ENCODE results near the gene COL6A6.
"Not testable (repeated sequence)": the region's sequence is repeated elsewhere in the genome, so short reads cannot be mapped to it uniquely, and the experiment has no call there.

Gene COL6A6

DNA sequence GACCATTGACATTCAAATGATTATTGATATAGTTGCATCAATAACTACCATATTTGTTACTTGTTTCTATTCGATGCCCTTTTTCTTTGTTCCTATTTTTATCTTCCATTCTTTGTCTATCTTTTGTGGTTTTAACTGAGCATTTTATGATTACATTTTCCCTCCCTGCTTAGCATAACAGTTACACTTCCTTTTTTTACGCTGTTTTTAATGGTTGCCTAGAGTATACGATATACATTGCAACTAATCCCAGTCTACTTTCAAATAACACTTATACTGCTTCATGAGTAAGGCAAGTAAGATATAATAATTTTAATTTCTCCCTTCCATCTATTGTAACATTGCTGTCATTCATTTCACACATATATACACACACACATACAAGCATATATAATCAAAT lies 26.3 kb downstream of the COL6A6 start:
- no peak overlapping the region for H4K8ac ChIP-seq (ENCODE audit: low read depth, low read length)
- H3K18ac ChIP-seq (ENCODE audit: low read length), result no peak overlapping the region
- H4K12ac ChIP-seq (ENCODE audit: low read depth, low read length), result no peak overlapping the region
- H3K23ac ChIP-seq (ENCODE audit: low read length), result no peak overlapping the region
- H3K27me3 ChIP-seq (ENCODE audit: insufficient read depth, low read length), result no peaks in the 10 kb centered on the region
- no peak overlapping the region for H3K9ac ChIP-seq (ENCODE audit: low read length)
- no peaks in the 10 kb centered on the region for H3K4me1 ChIP-seq (ENCODE audit: control insufficient read depth in 1 of 2, insufficient read depth in 2 of 2, low read length in 2 of 2)
- no peak overlapping the region for H3K4me3 ChIP-seq (ENCODE audit: low read depth, low read length)
- H2AFZ ChIP-seq (ENCODE audit: insufficient read depth, low read length, poor library complexity), result no peak overlapping the region
- H3K27ac ChIP-seq (ENCODE audit: low read depth, low read length), result no peak overlapping the region
- H2AK5ac ChIP-seq (ENCODE audit: low read length), result no peak overlapping the region
- peaks cover 3% of the 10 kb centered on the region for H3K9me3 ChIP-seq (ENCODE audit: insufficient read depth, low read depth, low read length)
- H3K36me3 ChIP-seq (ENCODE audit: control insufficient read depth in 1 of 2, insufficient read depth in 2 of 2, low read length in 2 of 2), result peaks cover 0 to 3% of the 10 kb centered on the region in 2 experiments
- no peak overlapping the region for H3K4me2 ChIP-seq (ENCODE audit: low read length)
- no peak overlapping the region for H2BK5ac ChIP-seq (ENCODE audit: low read depth, low read length, poor library complexity)
- H3K14ac ChIP-seq (ENCODE audit: low read length), result no peak overlapping the region
- no peak overlapping the region for H2BK120ac ChIP-seq (ENCODE audit: insufficient read depth, low read length, poor library complexity)
- no CpG with 5 or more reads among the region's 3 CpGs for WGBS (ENCODE audit: extremely low coverage, insufficient coverage, insufficient read length)
- no peak overlapping the region for H4K91ac ChIP-seq (ENCODE audit: low read depth, low read length)
- H3K79me1 ChIP-seq (ENCODE audit: low read length), result peaks cover 2% of the 10 kb centered on the region
- no peak overlapping the region for H2BK12ac ChIP-seq (ENCODE audit: low read length)
- DNase-seq, result no peak
- H3K79me2 ChIP-seq (ENCODE audit: control insufficient read depth, insufficient read depth, low read length, poor library complexity), result no peaks in the 10 kb centered on the region
- H3K4ac ChIP-seq (ENCODE audit: low read depth, low read length), result no peak overlapping the region

DNA sequence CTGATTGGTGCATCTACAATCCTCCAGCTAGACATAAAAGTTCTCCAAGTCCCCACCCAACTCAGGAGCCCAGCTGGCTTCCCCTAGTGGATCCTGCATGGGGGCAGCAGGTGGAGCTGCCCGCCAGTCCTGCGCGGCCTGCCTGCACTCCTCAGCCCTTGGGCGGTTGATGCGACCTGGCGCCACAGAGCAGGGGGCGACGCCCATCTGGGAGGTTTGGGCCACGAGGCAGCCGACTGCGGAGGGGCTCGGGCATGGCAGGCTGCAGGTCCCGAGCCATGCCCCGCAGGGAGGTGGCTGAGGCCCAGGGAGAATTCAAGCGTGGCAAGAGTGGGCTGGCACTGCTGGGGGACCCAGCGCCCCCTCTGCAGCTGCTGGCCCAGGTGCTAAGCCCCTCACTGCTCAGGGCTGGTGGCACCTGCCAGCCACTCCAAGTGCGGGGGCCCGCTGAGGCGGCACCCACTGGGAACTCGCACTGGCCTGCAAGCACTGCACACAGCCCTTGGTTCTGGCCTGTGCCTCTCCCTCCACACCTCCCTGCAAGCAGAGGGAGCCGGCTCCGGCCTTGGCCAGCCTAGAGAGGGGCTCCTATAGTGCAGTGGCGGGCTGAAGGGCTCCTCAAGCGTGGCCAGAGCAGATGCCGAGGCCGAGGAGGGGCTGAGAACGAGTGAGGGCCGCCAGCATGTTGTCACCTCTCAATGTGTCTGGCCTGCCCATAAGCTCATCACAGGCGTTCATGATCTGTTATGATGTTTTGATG lies 30.1 kb downstream of the COL6A6 start:
- peaks cover 4% of the 10 kb centered on the region for H3K79me1 ChIP-seq (ENCODE audit: low read length)
- no peak overlapping the region for H4K8ac ChIP-seq (ENCODE audit: low read depth, low read length)
- no peak overlapping the region for H3K4me3 ChIP-seq (ENCODE audit: low read depth, low read length)
- no peak overlapping the region for H2BK5ac ChIP-seq (ENCODE audit: low read depth, low read length, poor library complexity)
- H3K23ac ChIP-seq (ENCODE audit: low read length), result no peak overlapping the region
- H3K79me2 ChIP-seq (ENCODE audit: control insufficient read depth, insufficient read depth, low read length, poor library complexity), result no peaks in the 10 kb centered on the region
- no peak for DNase-seq
- peaks cover 0 to 2% of the 10 kb centered on the region in 2 experiments for H3K4me1 ChIP-seq (ENCODE audit: control insufficient read depth in 1 of 2, insufficient read depth in 2 of 2, low read length in 2 of 2)
- no peak overlapping the region for H3K14ac ChIP-seq (ENCODE audit: low read length)
- H4K91ac ChIP-seq (ENCODE audit: low read depth, low read length), result peak overlapping the region; percentile 10
- WGBS (ENCODE audit: extremely low coverage, insufficient coverage, insufficient read length), result no CpG with 5 or more reads among the region's 29 CpGs
- peak overlapping the region; percentile 19 for H2BK12ac ChIP-seq (ENCODE audit: low read length)
- no peak overlapping the region for H3K9ac ChIP-seq (ENCODE audit: low read length)
- H3K4me2 ChIP-seq (ENCODE audit: low read length), result no peak overlapping the region
- peaks cover 3% of the 10 kb centered on the region for H3K9me3 ChIP-seq (ENCODE audit: insufficient read depth, low read depth, low read length)
- H3K4ac ChIP-seq (ENCODE audit: low read depth, low read length), result no peak overlapping the region
- peaks cover 0 to 3% of the 10 kb centered on the region in 2 experiments for H3K36me3 ChIP-seq (ENCODE audit: control insufficient read depth in 1 of 2, insufficient read depth in 2 of 2, low read length in 2 of 2)
- no peaks in the 10 kb centered on the region for H3K27me3 ChIP-seq (ENCODE audit: insufficient read depth, low read length)
- H2AK5ac ChIP-seq (ENCODE audit: low read length), result peak overlapping the region; percentile 53
- no peak overlapping the region for H4K12ac ChIP-seq (ENCODE audit: low read depth, low read length)
- no peak overlapping the region for H3K27ac ChIP-seq (ENCODE audit: low read depth, low read length)
- H3K18ac ChIP-seq (ENCODE audit: low read length), result no peak overlapping the region
- H2BK120ac ChIP-seq (ENCODE audit: insufficient read depth, low read length, poor library complexity), result peak overlapping the region; percentile 25
- no peak overlapping the region for H2AFZ ChIP-seq (ENCODE audit: insufficient read depth, low read length, poor library complexity)

DNA sequence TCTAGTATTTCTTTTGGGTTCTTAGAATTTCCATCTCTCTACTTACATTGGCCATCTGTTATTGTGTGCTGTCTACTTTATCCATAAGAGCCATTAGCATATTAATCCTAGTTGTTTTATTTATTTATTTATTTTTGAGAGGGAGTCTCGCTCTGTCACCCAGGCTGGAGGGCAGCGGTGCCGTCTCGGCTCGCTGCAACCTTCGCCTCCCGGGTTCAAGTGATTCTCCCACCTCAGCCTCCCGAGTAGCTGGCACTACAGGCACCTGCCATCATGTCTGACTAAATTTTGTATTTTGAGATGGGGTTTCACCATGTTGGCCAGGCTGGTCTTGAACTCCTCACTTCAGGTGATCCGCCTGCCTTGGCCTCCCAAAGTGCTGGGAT lies 30.7 kb downstream of the COL6A6 start:
- Histone ChIP-seq H4K91ac (ENCODE audit: low read depth, low read length) (peak overlapping the region; percentile 29), H2BK120ac (ENCODE audit: insufficient read depth, low read length, poor library complexity) (peak overlapping the region; percentile 49), H3K27ac (ENCODE audit: low read depth, low read length) (peak overlapping the region; percentile 87)
- not testable (repeated sequence) for H3K4me2 ChIP-seq (ENCODE audit: low read length); H2BK5ac ChIP-seq (ENCODE audit: low read depth, low read length, poor library complexity); H3K4me3 ChIP-seq (ENCODE audit: low read depth, low read length); H3K14ac ChIP-seq (ENCODE audit: low read length); DNase-seq; H3K79me1 ChIP-seq (ENCODE audit: low read length); H4K8ac ChIP-seq (ENCODE audit: low read depth, low read length); H4K12ac ChIP-seq (ENCODE audit: low read depth, low read length); H3K4me1 ChIP-seq (ENCODE audit: control insufficient read depth in 1 of 2, insufficient read depth in 2 of 2, low read length in 2 of 2); H2AFZ ChIP-seq (ENCODE audit: insufficient read depth, low read length, poor library complexity); H3K79me2 ChIP-seq (ENCODE audit: control insufficient read depth, insufficient read depth, low read length, poor library complexity); H3K9ac ChIP-seq (ENCODE audit: low read length); H3K4ac ChIP-seq (ENCODE audit: low read depth, low read length); H3K27me3 ChIP-seq (ENCODE audit: insufficient read depth, low read length); H2BK12ac ChIP-seq (ENCODE audit: low read length); H3K18ac ChIP-seq (ENCODE audit: low read length); H3K36me3 ChIP-seq (ENCODE audit: control insufficient read depth in 1 of 2, insufficient read depth in 2 of 2, low read length in 2 of 2); H3K23ac ChIP-seq (ENCODE audit: low read length); H2AK5ac ChIP-seq (ENCODE audit: low read length); H3K9me3 ChIP-seq (ENCODE audit: insufficient read depth, low read depth, low read length)
- no CpG with 5 or more reads among the region's 9 CpGs for WGBS (ENCODE audit: extremely low coverage, insufficient coverage, insufficient read length)

DNA sequence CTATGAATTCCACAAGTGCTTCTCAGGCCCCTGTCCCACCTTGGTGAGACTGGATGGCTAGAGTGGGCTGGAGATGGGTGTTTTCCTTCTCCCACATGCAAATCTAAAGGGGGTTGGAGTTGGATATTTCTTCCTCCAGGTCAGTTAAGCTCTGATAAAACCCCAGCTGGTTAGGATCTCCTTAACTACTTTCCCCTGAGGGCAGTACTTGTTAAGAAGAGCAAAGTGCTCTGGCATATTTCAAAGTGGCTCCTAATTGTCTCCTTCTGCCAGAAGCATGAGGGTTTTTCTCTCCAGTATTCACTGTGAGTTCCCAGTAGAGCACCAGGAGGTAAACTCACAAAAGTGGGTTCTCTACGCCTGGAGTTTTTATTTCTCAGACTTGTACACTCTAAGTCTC lies 31.4 kb downstream of the COL6A6 start:
- Histone ChIP-seq H4K91ac (ENCODE audit: low read depth, low read length) (no peak overlapping the region), H3K27ac (ENCODE audit: low read depth, low read length) (peak overlapping the region; percentile 87), H3K14ac (ENCODE audit: low read length) (no peak overlapping the region), H3K4ac (ENCODE audit: low read depth, low read length) (no peak overlapping the region), H2BK120ac (ENCODE audit: insufficient read depth, low read length, poor library complexity) (no peak overlapping the region), H3K23ac (ENCODE audit: low read length) (no peak overlapping the region), H3K9ac (ENCODE audit: low read length) (no peak overlapping the region), H4K8ac (ENCODE audit: low read depth, low read length) (no peak overlapping the region), H3K27me3 (ENCODE audit: insufficient read depth, low read length) (no peaks in the 10 kb centered on the region), H2BK5ac (ENCODE audit: low read depth, low read length, poor library complexity) (no peak overlapping the region), H3K79me1 (ENCODE audit: low read length) (peaks cover 4% of the 10 kb centered on the region), H3K4me1 (ENCODE audit: control insufficient read depth in 1 of 2, insufficient read depth in 2 of 2, low read length in 2 of 2) (peaks cover 0 to 2% of the 10 kb centered on the region in 2 experiments), H3K9me3 (ENCODE audit: insufficient read depth, low read depth, low read length) (peaks cover 3% of the 10 kb centered on the region), H3K79me2 (ENCODE audit: control insufficient read depth, insufficient read depth, low read length, poor library complexity) (no peaks in the 10 kb centered on the region), H3K4me2 (ENCODE audit: low read length) (peak overlapping the region; percentile 36), H2AK5ac (ENCODE audit: low read length) (no peak overlapping the region), H3K18ac (ENCODE audit: low read length) (no peak overlapping the region), H2AFZ (ENCODE audit: insufficient read depth, low read length, poor library complexity) (no peak overlapping the region), H3K36me3 (ENCODE audit: control insufficient read depth in 1 of 2, insufficient read depth in 2 of 2, low read length in 2 of 2) (peaks cover 0 to 3% of the 10 kb centered on the region in 2 experiments), H2BK12ac (ENCODE audit: low read length) (no peak overlapping the region), H4K12ac (ENCODE audit: low read depth, low read length) (no peak overlapping the region), H3K4me3 (ENCODE audit: low read depth, low read length) (no peak overlapping the region)
- no CpG with 5 or more reads among the region's 1 CpG for WGBS (ENCODE audit: extremely low coverage, insufficient coverage, insufficient read length)
- DNase-seq, result no peak

Measured in trophoblast cell (in vitro differentiated cells and primary cell).